GM12892 (cell line): ENCODE results near the gene MOB2.

Source experiments
- POLR2A ChIP-seq: IDR thresholded peaks from 2 replicates; pipeline ENCODE4 v1.6.1; 2011; ENCODE audit warnings: low read depth, low read length, control low read depth
- POLR2AphosphoS5 ChIP-seq: IDR thresholded peaks from 2 replicates; pipeline ENCODE4 v1.6.1; 2011; ENCODE audit warnings: low read depth, low read length, control low read depth

- TF ChIP-seq POLR2AphosphoS5: no peak
- TF ChIP-seq POLR2A: no peak
These were observed 8.6 kb downstream of the MOB2 start for GRCh38 chr11:1478011-1478410.
